CD4-positive, alpha-beta T cell (primary cell): ENCODE data around the gene DOK3. TPM values are rescaled to one million over a fixed set of nuclear protein-coding genes. Genes with fewer than 3 reads are reported as not detected.

Experiments used
- ATAC-seq: fragments of 200-7000 bp; cut with Tn5 transposase; one replicate; pipeline ENCODE4 v1.10.0; 2022; ENCODE audit warnings: mild to moderate bottlenecking; ENCODE audit not compliant: poor library complexity
- CTCF ChIA-PET: fragments of 350-600 bp; sonication (Branson Sonifier 250); formaldehyde crosslinking; loops from one replicate; lab custom pipeline; 2021; ENCODE audit warnings: antibody characterized with exemption, inconsistent platforms; lab: Charles Lee
- POLR2A ChIA-PET: fragments of 350-600 bp; sonication (Branson Sonifier 250); formaldehyde crosslinking; loops from one replicate; lab custom pipeline; 2021; ENCODE audit warnings: antibody characterized with exemption, inconsistent platforms; lab: Charles Lee
- DNase-seq, 14 experiments: peaks; one replicate each; pipeline ENCODE4 v3.0.0-alpha.2; 2013 to 2020; ENCODE audit warnings: mixed read lengths in 2 of 14
- H3K27ac ChIP-seq, 2 donors: one replicate each; pipeline versions ENCODE4 v1.5.1 to v1.7.0; 2013; ENCODE audit warnings: low read length in 2 of 2, low read depth in 1 of 2, mild to moderate bottlenecking in 1 of 2
- H3K27me3 ChIP-seq, 2 experiments: 1 replicate in 1 of 2; 2 replicates in 1 of 2; pipeline versions ENCODE4 v1.6.1 to v1.7.0; 2013; ENCODE audit warnings: low read length in 2 of 2, control low read depth in 1 of 2, mild to moderate bottlenecking in 1 of 2, moderate library complexity in 1 of 2; ENCODE audit not compliant: insufficient read depth in 2 of 2, control insufficient read depth in 1 of 2
- H3K36me3 ChIP-seq: one replicate; pipeline ENCODE4 v1.6.1; 2013; ENCODE audit warnings: low read length, control low read depth; ENCODE audit not compliant: insufficient read depth
- H3K4me1 ChIP-seq: one replicate; pipeline ENCODE4 v1.6.1; 2013; ENCODE audit warnings: low read length, control low read depth; ENCODE audit not compliant: insufficient read depth
- H3K4me3 ChIP-seq: one replicate; pipeline ENCODE4 v1.5.1; 2013; ENCODE audit warnings: mild to moderate bottlenecking, low read length, moderate library complexity
- H3K9me3 ChIP-seq, 2 experiments: 1 replicate in 1 of 2; 2 replicates in 1 of 2; pipeline versions ENCODE4 v1.6.1 to v1.7.0; 2013; ENCODE audit warnings: low read length in 2 of 2, mild to moderate bottlenecking in 2 of 2, control low read depth in 1 of 2, moderate library complexity in 1 of 2; ENCODE audit not compliant: control insufficient read depth in 1 of 2, insufficient read depth in 1 of 2
- H3K27ac Mint-ChIP-seq: one replicate; pipeline ENCODE4 v1.8.0; 2020; ENCODE audit warnings: mixed read lengths
- H3K27me3 Mint-ChIP-seq: one replicate; pipeline ENCODE4 v1.8.0; 2021; ENCODE audit warnings: mixed read lengths
- H3K36me3 Mint-ChIP-seq: one replicate; pipeline ENCODE4 v1.8.0; 2021; ENCODE audit warnings: low read depth, mixed read lengths
- H3K4me1 Mint-ChIP-seq: one replicate; pipeline ENCODE4 v1.8.0; 2021; ENCODE audit warnings: low read depth, mixed read lengths
- H3K4me3 Mint-ChIP-seq: one replicate; pipeline ENCODE4 v1.8.0; 2020; ENCODE audit warnings: mild to moderate bottlenecking, mixed read lengths
- H3K9me3 Mint-ChIP-seq: one replicate; pipeline ENCODE4 v1.8.0; 2020; ENCODE audit warnings: mixed read lengths
- CTCF ChIP-seq: fragments of 200-600 bp; IDR thresholded peaks from one replicate; pipeline ENCODE4 v1.8.0; 2022; ENCODE audit warnings: antibody characterized with exemption, mild to moderate bottlenecking
- intact Hi-C, 2 experiments: fragments of 100-400 bp; cut with DNase I in 1 of 2; cut with micrococcal nuclease in 1 of 2; formaldehyde crosslinking; loops; one replicate each; pipeline versions ENCODE4 v1.15.1 to v1.9.0; 2023 to 2025; cut with DNase I, micrococcal nuclease
- polyA plus RNA-seq, 2 donors: library from polyadenylated mRNA; unstranded; fragments of 120-200 nt; gene quantifications; one replicate each; pipeline ENCODE4 v1.2.1, GENCODE V29; 2013
- total RNA-seq, 174 experiments: library from RNA in 2 of 174; stranded (reverse) in 2 of 174; gene quantifications; one replicate each; pipeline ENCODE4 v1.2.3 and lab custom pipeline; 2021 to 2026

DOK3 gene
- total RNA-seq (1 to 10 TPM; 1.3 to 1.4 TPM), total RNA-seq (lab: John Stamatoyannopoulos, UW) (0.55 to 8.6 (median 2.7) reads per million in 172 experiments)
- 9.8 TPM for polyA plus RNA-seq (2013, experiment 1 of 2)
- 8.3 TPM for polyA plus RNA-seq (2013, experiment 2 of 2)

DNA sequence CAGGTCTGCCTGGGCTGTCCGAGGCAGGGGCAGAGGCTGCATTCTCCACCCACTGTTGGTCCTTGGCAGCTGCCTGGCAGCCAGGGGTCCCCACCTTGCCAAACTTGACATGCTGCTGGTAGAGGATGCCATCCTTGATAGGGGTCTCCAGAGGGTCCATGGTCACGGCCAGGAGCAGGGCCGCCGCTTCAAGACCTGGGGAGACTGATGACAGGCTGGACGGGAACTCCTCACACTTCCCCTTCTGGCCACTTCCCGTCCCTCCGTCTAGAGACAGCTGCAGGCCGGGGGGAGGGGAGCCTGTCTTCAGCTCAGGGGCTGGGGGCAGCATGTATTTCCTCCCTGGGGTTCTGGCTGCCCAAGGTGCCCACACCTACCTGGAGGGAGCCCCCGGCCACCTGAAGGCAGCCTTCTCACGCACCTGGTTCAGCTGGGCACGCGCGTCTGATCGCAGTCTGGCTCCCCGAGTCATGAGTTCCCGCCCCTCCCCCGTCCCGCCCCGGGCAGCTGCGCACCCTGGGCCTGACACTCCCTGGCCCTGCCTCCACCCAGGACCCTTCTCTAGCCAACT lies at the start of gene DOK3:
Gene DOK3 (minus strand): TSS at position 446 of the 571 bp plus-strand sequence. CDS start 286 bp downstream, at position 160.
- Mint-ChIP-seq H3K36me3 (peaks cover 38% of the 10 kb centered on the region), H3K4me3 (no peak within 1 kb of the TSS), H3K9me3 (no peaks in the 10 kb centered on the region), H3K27ac (no peak within 1 kb of the TSS), H3K4me1 (no peaks in the 10 kb centered on the region), H3K27me3 (no peaks in the 10 kb centered on the region)
- no peak for TF ChIP-seq CTCF
- intact Hi-C loops = no loop called here
- Histone ChIP-seq H3K4me1 (peaks cover 21% of the 10 kb centered on the region), H3K27me3 (no peaks in the 10 kb centered on the region), H3K36me3 (peaks cover 41% of the 10 kb centered on the region), H3K4me3 (peak within 1 kb of the TSS; percentile 42), H3K27ac (peak within 1 kb of the TSS in 1 of 2 donors; percentile 40), H3K9me3 (no peaks in the 10 kb centered on the region)
- ChIA-PET POLR2A (interaction anchor here (1.9 kb wide), 1 partner anchor 31 kb away, joined by 5 read pairs; no protein-coding TSS in a partner anchor), CTCF (interaction anchor here (1.0 kb wide), 1 partner anchor 105 kb away, joined by 3 read pairs; no protein-coding TSS in a partner anchor)
- ATAC-seq (no peak), DNase-seq (peak in 2 of 14 experiments; percentile 50 to 51)

DNA sequence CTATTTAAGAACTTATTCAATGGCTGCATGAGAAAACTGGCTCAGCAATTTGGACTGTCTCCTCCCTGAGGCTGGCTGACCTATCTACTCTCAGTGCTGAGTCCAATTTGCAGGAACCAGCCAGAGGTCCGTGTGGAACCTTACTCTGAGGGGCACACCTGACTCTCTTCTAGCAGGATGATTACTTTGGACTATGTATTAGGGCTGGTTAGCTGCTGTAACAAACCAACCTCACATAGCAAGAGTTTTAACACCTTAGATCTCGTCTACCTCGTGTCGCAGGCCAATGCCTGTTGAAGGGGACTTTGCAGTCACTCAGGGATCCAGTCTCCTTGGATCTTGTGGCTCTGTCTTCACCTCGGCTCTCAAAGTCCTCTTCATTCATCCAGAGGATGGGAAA lies 48.2 kb upstream of the DOK3 start:
- POLR2A ChIA-PET = no interaction called here
- DNase-seq (no peak), ATAC-seq (no peak)
- no peaks in the 10 kb centered on the region for H3K27me3 Mint-ChIP-seq
- peaks cover 10% of the 10 kb centered on the region for H3K36me3 Mint-ChIP-seq
- Histone ChIP-seq H3K27ac (no peak overlapping the region), H3K4me3 (no peak overlapping the region), H3K9me3 (no peaks in the 10 kb centered on the region), H3K27me3 (no peaks in the 10 kb centered on the region), H3K36me3 (no peaks in the 10 kb centered on the region), H3K4me1 (peaks cover 25% of the 10 kb centered on the region)
- CTCF ChIA-PET = no interaction called here
- intact Hi-C loops = loop anchor here in 1 of 2 experiments (5.0 kb wide), 1 partner anchor 1170 kb away; the partner anchor contains the start of genes HIGD2A and NOP16
- TF ChIP-seq CTCF = no peak
- H3K9me3 Mint-ChIP-seq = no peaks in the 10 kb centered on the region
- peaks cover 34% of the 10 kb centered on the region for H3K4me1 Mint-ChIP-seq
- H3K27ac Mint-ChIP-seq = peak overlapping the region; percentile 36
- H3K4me3 Mint-ChIP-seq = no peak overlapping the region

- peaks cover 17% of the 10 kb centered on the region for H3K36me3 Mint-ChIP-seq
- peaks cover 30% of the 10 kb centered on the region for H3K4me1 ChIP-seq
- H3K9me3 ChIP-seq = no peaks in the 10 kb centered on the region
- no peaks in the 10 kb centered on the region for H3K27me3 Mint-ChIP-seq
- H3K9me3 Mint-ChIP-seq = no peaks in the 10 kb centered on the region
- no peaks in the 10 kb centered on the region for H3K27me3 ChIP-seq
- H3K27ac Mint-ChIP-seq = peak overlapping the region; percentile 36
- ChIA-PET CTCF (no interaction called here), POLR2A (no interaction called here)
- no peak for TF ChIP-seq CTCF
- intact Hi-C loops = loop anchor here in 1 of 2 experiments (5.0 kb wide), 1 partner anchor 1170 kb away; the partner anchor contains the start of genes HIGD2A and NOP16
- ATAC-seq = no peak
- H3K27ac ChIP-seq = peak overlapping the region in 1 of 2 donors; percentile 6
- H3K4me3 Mint-ChIP-seq = peak overlapping the region; percentile 42
- H3K36me3 ChIP-seq = peaks cover under 1% of the 10 kb centered on the region
- DNase-seq = peak in 4 of 14 experiments; percentile 4 to 59 (median 44)
- peaks cover 41% of the 10 kb centered on the region for H3K4me1 Mint-ChIP-seq
- H3K4me3 ChIP-seq = no peak overlapping the region
Measured at GRCh38 chr5:177557041-177557647, 47.5 kb upstream of the DOK3 start.
